H1 (cell line): ENCODE measurements around the gene SLC19A1. TPM values are rescaled to one million over a fixed set of nuclear protein-coding genes. Genes with fewer than 3 reads are reported as not detected.
A peak's percentile ranks its signal among the peaks of the same experiment; 100 is the strongest.

Experiments used
- CTCF ChIA-PET: fragments of 300-600 bp; sonication (Branson Sonifier 250); formaldehyde crosslinking; loops from one replicate; lab custom pipeline; 2021; ENCODE audit not compliant: partially characterized antibody; lab: Charles Lee
- POLR2A ChIA-PET: fragments of 300-600 bp; sonication (Branson Sonifier 250); formaldehyde crosslinking; loops from one replicate; lab custom pipeline; 2021; ENCODE audit warnings: inconsistent platforms; ENCODE audit not compliant: partially characterized antibody; lab: Charles Lee
- DNase-seq, 2 experiments: peaks; one replicate each; pipeline versions ENCODE4 v3.0.0 to v3.0.0-alpha.2; 2010 to 2022; ENCODE audit warnings: low spot score in 2 of 2, low read depth in 1 of 2, mixed read lengths in 1 of 2
- FAIRE-seq: peaks from 2 replicates; lab custom pipeline; 2011; peaks lifted over from hg19 to GRCh38; lab: Jason Lieb, UNC
- H2AFZ ChIP-seq: 2 replicates; pipeline ENCODE4 v1.8.1; 2012; ENCODE audit warnings: low read length, inconsistent platforms
- H2AK5ac ChIP-seq: 2 replicates; pipeline ENCODE4 v1.6.1; 2013; ENCODE audit warnings: low read depth, low read length
- H2BK120ac ChIP-seq: replicated peaks from 2 replicates; pipeline ENCODE3; 2013; ENCODE audit warnings: low read depth, low read length, inconsistent platforms
- H2BK12ac ChIP-seq: 2 replicates; pipeline ENCODE4 v1.6.1; 2013; ENCODE audit warnings: low read depth, low read length
- H2BK15ac ChIP-seq: 2 replicates; pipeline ENCODE4 v1.6.1; 2013; ENCODE audit warnings: low read length
- H2BK20ac ChIP-seq: 2 replicates; pipeline ENCODE4 v1.6.1; 2013; ENCODE audit warnings: low read length
- H2BK5ac ChIP-seq: 2 replicates; pipeline ENCODE4 v1.6.1; 2013; ENCODE audit warnings: low read depth, low read length
- H3K14ac ChIP-seq: 2 replicates; pipeline ENCODE4 v1.6.1; 2013; ENCODE audit warnings: inconsistent platforms; ENCODE audit not compliant: insufficient read length
- H3K18ac ChIP-seq: 2 replicates; pipeline ENCODE4 v1.6.1; 2013; ENCODE audit warnings: low read length; ENCODE audit errors: extremely low read depth
- H3K23ac ChIP-seq: 2 replicates; pipeline ENCODE4 v1.6.1; 2013; ENCODE audit warnings: inconsistent platforms; ENCODE audit not compliant: insufficient read length
- H3K23me2 ChIP-seq: 2 replicates; pipeline ENCODE4 v1.6.1; 2013; ENCODE audit warnings: low read depth, low read length
- H3K27ac ChIP-seq: 2 replicates; pipeline ENCODE4 v1.6.1; 2011; ENCODE audit warnings: low read depth, low read length, inconsistent platforms
- H3K27me3 ChIP-seq, 4 experiments: replicated peaks in 1 of 4; 1 replicate in 1 of 4; 2 replicates in 3 of 4; pipeline versions ENCODE4 v1.6.1 to v1.8.1; 2011 to 2013; ENCODE audit warnings: low read length in 3 of 4, mild to moderate bottlenecking in 3 of 4, inconsistent platforms in 2 of 4, mixed read lengths in 2 of 4, moderate library complexity in 1 of 4; ENCODE audit not compliant: control insufficient read depth in 3 of 4, insufficient read depth in 3 of 4; ENCODE audit errors: extremely low read depth in 1 of 4
- H3K36me3 ChIP-seq, 4 experiments: 2 replicates each; pipeline versions ENCODE4 v1.6.1 to v1.8.1; 2011 to 2013; ENCODE audit warnings: mild to moderate bottlenecking in 4 of 4, low read length in 3 of 4, moderate library complexity in 2 of 4, control low read depth in 1 of 4, inconsistent platforms in 1 of 4; ENCODE audit not compliant: insufficient read depth in 4 of 4, control insufficient read depth in 2 of 4
- H3K4ac ChIP-seq: replicated peaks from 2 replicates; pipeline ENCODE3; 2013; ENCODE audit warnings: low read length, low read depth, mixed read lengths, inconsistent platforms; ENCODE audit not compliant: insufficient read length
- H3K4me1 ChIP-seq, 4 experiments: replicated peaks in 1 of 4; 1 replicate in 1 of 4; 2 replicates in 3 of 4; pipeline versions ENCODE4 v1.6.1 to v1.8.1; 2011 to 2013; ENCODE audit warnings: low read length in 3 of 4, inconsistent platforms in 2 of 4, mixed read lengths in 1 of 4; ENCODE audit not compliant: insufficient read depth in 4 of 4, control insufficient read depth in 3 of 4
- H3K4me2 ChIP-seq, 2 experiments: 2 replicates each; pipeline versions ENCODE4 v1.6.1 to v1.8.1; 2011 to 2013; ENCODE audit warnings: low read depth in 2 of 2, low read length in 2 of 2, control low read depth in 1 of 2, inconsistent platforms in 1 of 2, mild to moderate bottlenecking in 1 of 2; ENCODE audit not compliant: insufficient read depth in 1 of 2
- H3K4me3 ChIP-seq, 4 experiments: fragments of 200-600, 300-600 bp in 1 of 4; sonication (generic), shearing (Covaris generic), sonication (Bioruptor Twin) in 1 of 4; 2 replicates each; pipeline versions ENCODE4 v1.5.1 to v1.8.1; 2011 to 2016; ENCODE audit warnings: low read length in 4 of 4, low read depth in 3 of 4, control low read depth in 2 of 4, inconsistent platforms in 2 of 4, mild to moderate bottlenecking in 2 of 4, mixed read lengths in 1 of 4, moderate library complexity in 1 of 4; ENCODE audit not compliant: insufficient read depth in 2 of 4; ENCODE audit errors: extremely low read depth in 1 of 4
- H3K56ac ChIP-seq: replicated peaks from 2 replicates; pipeline ENCODE3; 2013; ENCODE audit warnings: low read depth, mild to moderate bottlenecking, mixed read lengths, low read length, inconsistent platforms; ENCODE audit not compliant: insufficient read length
- H3K79me1 ChIP-seq: 2 replicates; pipeline ENCODE4 v1.6.1; 2013; ENCODE audit warnings: low read depth, low read length, control low read depth
- H3K79me2 ChIP-seq, 2 experiments: 2 replicates each; pipeline versions ENCODE4 v1.6.1 to v1.8.1; 2012 to 2013; ENCODE audit warnings: low read length in 2 of 2, mild to moderate bottlenecking in 2 of 2, inconsistent platforms in 1 of 2; ENCODE audit not compliant: insufficient read depth in 2 of 2, control insufficient read depth in 1 of 2
- H3K9ac ChIP-seq, 4 experiments: replicated peaks in 1 of 4; 1 replicate in 1 of 4; 2 replicates in 3 of 4; pipeline versions ENCODE4 v1.6.1 to v1.8.1; 2011 to 2013; ENCODE audit warnings: low read depth in 3 of 4, low read length in 3 of 4, control low read depth in 2 of 4, mild to moderate bottlenecking in 2 of 4, moderate library complexity in 2 of 4, inconsistent platforms in 1 of 4; ENCODE audit errors: extremely low read depth in 1 of 4
- H3K9me3 ChIP-seq, 2 experiments: 2 replicates each; pipeline versions ENCODE4 v1.6.1 to v1.8.1; 2012 to 2013; ENCODE audit warnings: mild to moderate bottlenecking in 2 of 2, moderate library complexity in 2 of 2, control low read depth in 1 of 2, inconsistent platforms in 1 of 2, low read depth in 1 of 2, low read length in 1 of 2, mixed read lengths in 1 of 2; ENCODE audit not compliant: insufficient read depth in 2 of 2
- H4K20me1 ChIP-seq, 2 experiments: replicated peaks in 1 of 2; 2 replicates each; pipeline versions ENCODE3 to v1.8.1; 2011 to 2013; ENCODE audit warnings: inconsistent platforms in 2 of 2, low read length in 2 of 2, mild to moderate bottlenecking in 1 of 2; ENCODE audit not compliant: insufficient read depth in 2 of 2, control insufficient read depth in 1 of 2
- H4K5ac ChIP-seq: 2 replicates; pipeline ENCODE4 v1.6.1; 2013; ENCODE audit warnings: low read length, low read depth, mixed read lengths, inconsistent platforms; ENCODE audit not compliant: insufficient read length
- H4K8ac ChIP-seq: 2 replicates; pipeline ENCODE4 v1.8.0; 2013; ENCODE audit warnings: mild to moderate bottlenecking, moderate library complexity, low read length, inconsistent platforms; ENCODE audit not compliant: insufficient read depth; ENCODE audit errors: extremely low read depth
- H4K91ac ChIP-seq: replicated peaks from 2 replicates; pipeline ENCODE3; 2013; ENCODE audit warnings: low read length, mixed read lengths, inconsistent platforms; ENCODE audit not compliant: insufficient read length
- CTBP2 ChIP-seq: IDR thresholded peaks from 2 replicates; pipeline ENCODE4 v1.7.0; 2011; ENCODE audit warnings: borderline replicate concordance, mild to moderate bottlenecking, moderate library complexity, mixed read lengths, low read length; ENCODE audit not compliant: insufficient read depth, insufficient read length
- POLR2AphosphoS5 ChIP-seq: IDR thresholded peaks from 2 replicates; pipeline ENCODE4 v1.6.1; 2011; ENCODE audit warnings: low read depth, low read length
- RFX5 ChIP-seq: IDR thresholded peaks from 2 replicates; pipeline ENCODE4 v1.6.1; 2011; ENCODE audit warnings: low read depth, low read length, improper control_type of control experiment, borderline replicate concordance
- YY1 ChIP-seq: IDR thresholded peaks from 2 replicates; pipeline ENCODE4 v1.6.1; 2011; ENCODE audit warnings: low read depth, mild to moderate bottlenecking, low read length
- WGBS, 2 experiments: shearing (Covaris generic) in 1 of 2; methylation state at CpG; one replicate each; pipeline versions ENCODE4 v1.1.6 to v1.1.7; 2013 to 2015; ENCODE audit warnings: low lambda C conversion rate in 2 of 2, mixed read lengths in 2 of 2, inconsistent platforms in 1 of 2, low coverage in 1 of 2, missing lambda C conversion rate in 1 of 2; ENCODE audit not compliant: insufficient replicate concordance in 2 of 2, insufficient coverage in 1 of 2, insufficient read length in 1 of 2; ENCODE audit errors: extremely low coverage in 1 of 2, missing lambda C conversion rate in 1 of 2; 5-methylcytosine and 5-hydroxymethylcytosine counted together
- polyA plus RNA-seq, 7 experiments: library from polyadenylated mRNA; depleted of rRNA in 3 of 7; stranded (reverse) in 5 of 7; unstranded in 2 of 7; fragments of >200 nt in 5 of 7; fragments of 200-250 nt in 2 of 7; gene quantifications; 1 replicate in 5 of 7; 2 replicates in 1 of 7; 4 replicates in 1 of 7; pipeline versions ENCODE4 v1.2.1 to v1.2.3, GENCODE V29; 2011 to 2013; ENCODE audit warnings: missing spikeins in 2 of 7, mixed read lengths in 2 of 7
- total RNA-seq: library from RNA; stranded (reverse); fragmentation: NEBNext Ultra II Directional; extraction: Animal tissue kit (Norgen Biotek cat#: 25700); gene quantifications from 2 replicates; pipeline ENCODE4 v1.2.1, GENCODE V29; 2021
- TF ChIP-seq, protein P1 (sequence below), 3 experiments: IDR thresholded peaks; 1 replicate in 2 of 3; 2 replicates in 1 of 3; pipeline versions ENCODE4 v1.5.1 to v1.6.1; 2011; ENCODE audit warnings: low read length in 3 of 3, mild to moderate bottlenecking in 3 of 3, inconsistent platforms in 2 of 3, low read depth in 1 of 3, moderate library complexity in 1 of 3; ENCODE audit not compliant: insufficient read depth in 1 of 3; ENCODE audit errors: control extremely low read depth in 1 of 3

SLC19A1 gene
- total and polyA plus RNA-seq, 2 of the 8 experiments (the other 6 are each of a cell fraction or from before 2014, with no cell fraction given): 31.6 to 43.8 TPM

- Histone ChIP-seq H3K9me3 (no peaks in the 10 kb centered on the region), H3K4me1 (peaks cover 0 to 17% (median 11%) of the 10 kb centered on the region in 4 experiments; a peak in 4 of 7 replicates), H3K4ac (no peak overlapping the region), H3K36me3 (no peaks in the 10 kb centered on the region), H4K91ac (no peak overlapping the region), H2BK12ac (0 out of 2 replicates have a peak overlapping the region, but pooled peaks have one; percentile 27), H4K5ac (no peak overlapping the region), H3K27ac (no peak overlapping the region), H3K23ac (no peak overlapping the region), H3K4me3 (no peak overlapping the region), H2AK5ac (no peak overlapping the region), H3K27me3 (no peaks in the 10 kb centered on the region; a peak in 1 of 7 replicates), H3K79me2 (peaks cover 0 to 7% of the 10 kb centered on the region in 2 experiments; a peak in 1 of 4 replicates), H4K20me1 (no peaks in the 10 kb centered on the region), H3K4me2 (no peak overlapping the region), H3K56ac (no peak overlapping the region), H2BK120ac (no peak overlapping the region), H3K14ac (no peak overlapping the region), H3K18ac (no peak overlapping the region), H3K9ac (no peak overlapping the region), H2AFZ (no peak overlapping the region), H4K8ac (no peak overlapping the region), H3K79me1 (no peaks in the 10 kb centered on the region), H2BK20ac (no peak overlapping the region), H2BK15ac (0 out of 2 replicates have a peak overlapping the region, but pooled peaks have one; percentile 81), H3K23me2 (peaks cover 6% of the 10 kb centered on the region; the same call in 1 of the 2 replicates), H2BK5ac (no peak overlapping the region)
- POLR2A ChIA-PET: no interaction called here
- DNase-seq (peak in 1 of 2 experiments; percentile 38), FAIRE-seq (no peak)
- CTCF ChIA-PET: interaction anchor here (1.4 kb wide), 1 partner anchor 51 kb away, joined by 5 read pairs; no protein-coding TSS in a partner anchor
- WGBS, 2 experiments: 86% methylated on average over 22 of the region's 22 CpGs; no CpG with 5 or more reads in 1 of the 2 experiments
- TF ChIP-seq, protein P1, sequence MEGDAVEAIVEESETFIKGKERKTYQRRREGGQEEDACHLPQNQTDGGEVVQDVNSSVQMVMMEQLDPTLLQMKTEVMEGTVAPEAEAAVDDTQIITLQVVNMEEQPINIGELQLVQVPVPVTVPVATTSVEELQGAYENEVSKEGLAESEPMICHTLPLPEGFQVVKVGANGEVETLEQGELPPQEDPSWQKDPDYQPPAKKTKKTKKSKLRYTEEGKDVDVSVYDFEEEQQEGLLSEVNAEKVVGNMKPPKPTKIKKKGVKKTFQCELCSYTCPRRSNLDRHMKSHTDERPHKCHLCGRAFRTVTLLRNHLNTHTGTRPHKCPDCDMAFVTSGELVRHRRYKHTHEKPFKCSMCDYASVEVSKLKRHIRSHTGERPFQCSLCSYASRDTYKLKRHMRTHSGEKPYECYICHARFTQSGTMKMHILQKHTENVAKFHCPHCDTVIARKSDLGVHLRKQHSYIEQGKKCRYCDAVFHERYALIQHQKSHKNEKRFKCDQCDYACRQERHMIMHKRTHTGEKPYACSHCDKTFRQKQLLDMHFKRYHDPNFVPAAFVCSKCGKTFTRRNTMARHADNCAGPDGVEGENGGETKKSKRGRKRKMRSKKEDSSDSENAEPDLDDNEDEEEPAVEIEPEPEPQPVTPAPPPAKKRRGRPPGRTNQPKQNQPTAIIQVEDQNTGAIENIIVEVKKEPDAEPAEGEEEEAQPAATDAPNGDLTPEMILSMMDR (IDR thresholded peaks at IDR 0.05; ENCODE audit: control extremely low read depth in 1 of 3, insufficient read depth in 1 of 3, low read depth in 1 of 3, low read length in 3 of 3): no peak
- TF ChIP-seq POLR2AphosphoS5: no peak
- no peak for TF ChIP-seq YY1
- no peak for TF ChIP-seq CTBP2
- no peak for TF ChIP-seq RFX5
Observed at GRCh38 chr21:45545691-45546531, 3.7 kb upstream of the SLC19A1 start.
